Upper lobe of left lung (tissue), 4 donors: Measurements from ENCODE around the gene LSR.

Experiments used
- POLR2A ChIP-seq, 4 donors: fragments of 450-650 bp; IDR thresholded peaks; one replicate each; pipeline ENCODE4 v1.5.1; 2016 to 2017; ENCODE audit warnings: antibody characterized with exemption in 4 of 4, mild to moderate bottlenecking in 2 of 4
- POLR2AphosphoS5 ChIP-seq, 2 donors: sonication (generic); formaldehyde crosslinking; IDR thresholded peaks; one replicate each; pipeline ENCODE4 v1.5.1; 2017; ENCODE audit warnings: antibody characterized with exemption in 2 of 2
- TF ChIP-seq, protein P1 (sequence below), 6 experiments: fragments of 450-650 bp in 4 of 6; fragments of 200-600 bp in 2 of 6; sonication (generic) in 2 of 6; IDR thresholded peaks; one replicate each; pipeline ENCODE4 v1.5.1; 2016 to 2019; ENCODE audit warnings: antibody characterized with exemption in 6 of 6

DNA sequence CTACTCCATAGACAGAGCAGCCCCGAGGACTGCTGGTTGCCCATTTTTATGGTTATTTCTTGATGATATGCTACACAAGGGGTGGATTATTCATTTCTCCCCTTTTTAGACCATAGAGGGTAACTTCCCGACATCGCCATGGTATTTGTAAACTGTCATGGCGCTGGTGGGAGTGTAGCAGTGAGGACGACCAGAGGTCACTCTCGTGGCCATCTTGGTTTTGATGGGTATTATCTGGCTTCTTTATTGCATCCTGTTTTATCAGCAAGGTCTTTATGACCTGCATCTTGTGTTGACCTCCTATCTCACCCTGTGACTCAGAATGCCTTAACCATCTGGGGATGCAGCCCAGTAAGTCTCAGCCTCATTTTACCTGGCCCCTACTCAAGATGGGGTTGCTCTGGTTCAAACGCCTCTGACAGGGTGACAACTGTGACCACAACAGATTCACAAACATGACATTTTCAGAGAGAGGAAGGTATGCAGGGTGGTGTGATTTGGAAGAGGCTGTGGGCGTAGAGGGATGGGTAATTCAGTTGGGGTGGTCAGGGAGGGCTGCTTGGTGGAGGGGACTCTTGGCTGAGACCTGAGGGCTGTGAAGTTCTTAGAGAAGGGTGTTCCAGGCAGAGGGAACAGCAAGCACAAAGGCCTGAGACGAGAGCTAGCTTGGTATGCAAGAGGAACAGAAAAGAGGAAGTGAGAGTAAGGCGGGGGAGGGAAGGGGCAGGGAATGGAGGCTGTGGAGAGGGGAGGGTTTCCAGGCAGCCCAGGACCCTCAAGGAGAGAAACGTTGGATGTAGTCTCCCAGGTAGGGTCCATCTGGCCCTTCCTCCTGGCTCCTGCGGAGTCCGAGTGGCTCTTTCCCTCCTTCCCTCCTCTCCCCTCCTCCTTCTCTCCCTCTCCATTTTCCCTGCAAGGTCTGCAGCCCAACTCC lies 43.7 kb upstream of the LSR start:
- TF ChIP-seq POLR2A (IDR thresholded peaks at IDR 0.05), result no peak
- TF ChIP-seq, protein P1, sequence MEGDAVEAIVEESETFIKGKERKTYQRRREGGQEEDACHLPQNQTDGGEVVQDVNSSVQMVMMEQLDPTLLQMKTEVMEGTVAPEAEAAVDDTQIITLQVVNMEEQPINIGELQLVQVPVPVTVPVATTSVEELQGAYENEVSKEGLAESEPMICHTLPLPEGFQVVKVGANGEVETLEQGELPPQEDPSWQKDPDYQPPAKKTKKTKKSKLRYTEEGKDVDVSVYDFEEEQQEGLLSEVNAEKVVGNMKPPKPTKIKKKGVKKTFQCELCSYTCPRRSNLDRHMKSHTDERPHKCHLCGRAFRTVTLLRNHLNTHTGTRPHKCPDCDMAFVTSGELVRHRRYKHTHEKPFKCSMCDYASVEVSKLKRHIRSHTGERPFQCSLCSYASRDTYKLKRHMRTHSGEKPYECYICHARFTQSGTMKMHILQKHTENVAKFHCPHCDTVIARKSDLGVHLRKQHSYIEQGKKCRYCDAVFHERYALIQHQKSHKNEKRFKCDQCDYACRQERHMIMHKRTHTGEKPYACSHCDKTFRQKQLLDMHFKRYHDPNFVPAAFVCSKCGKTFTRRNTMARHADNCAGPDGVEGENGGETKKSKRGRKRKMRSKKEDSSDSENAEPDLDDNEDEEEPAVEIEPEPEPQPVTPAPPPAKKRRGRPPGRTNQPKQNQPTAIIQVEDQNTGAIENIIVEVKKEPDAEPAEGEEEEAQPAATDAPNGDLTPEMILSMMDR (IDR thresholded peaks at IDR 0.05), result no peak
- no peak for TF ChIP-seq POLR2AphosphoS5 (IDR thresholded peaks at IDR 0.05)
